ENCODE data around the gene KCNQ4. TPM values are rescaled to one million over a fixed set of nuclear protein-coding genes. Genes with fewer than 3 reads are reported as not detected.

The KCNQ4 gene
- total and polyA plus RNA-seq, 2 experiments from 2014 or later: 1.3 to 3.0 TPM

GRCh38 chr1:40748841-40749718, 34.5 kb upstream of the KCNQ4 start:
- peaks cover 31% of the 10 kb centered on the region for H3K36me3 ChIP-seq (ENCODE audit: insufficient read depth)
- no peaks in the 10 kb centered on the region for H3F3A ChIP-seq (replicated peaks; ENCODE audit: low read depth)
- no peak overlapping the region for H2AFZ ChIP-seq
- H4K20me1 ChIP-seq (replicated peaks; ENCODE audit: insufficient read depth): peaks cover 8% of the 10 kb centered on the region; the same call in 1 of the 2 replicates
- H3K4me1 ChIP-seq (ENCODE audit: insufficient read depth): no peaks in the 10 kb centered on the region
- Mint-ChIP-seq H3K4me3 (no peak overlapping the region), H3K36me3 (ENCODE audit: low read depth) (peaks cover 72% of the 10 kb centered on the region), H3K9me3 (no peaks in the 10 kb centered on the region), H3K27ac (0 out of 2 replicates have a peak overlapping the region, but pooled peaks have one; percentile 23), H3K4me1 (peaks cover 3% of the 10 kb centered on the region; the same call in 2 of the 3 replicates), H3K27me3 (ENCODE audit: insufficient read depth, low read depth, poor library complexity) (peaks cover 3% of the 10 kb centered on the region)
- no peak overlapping the region for H3K27ac ChIP-seq (ENCODE audit: low read depth)
- ATAC-seq (no peak), DNase-seq (ENCODE audit: low spot score) (no peak)
- TF ChIP-seq POLR2AphosphoS5 (IDR thresholded peaks at IDR 0.05; ENCODE audit: low read depth) (no peak), EZH2 (IDR thresholded peaks at IDR 0.05; ENCODE audit: low read depth, unreplicated experiment) (no peak), NANOG (IDR thresholded peaks at IDR 0.05; ENCODE audit: borderline replicate concordance) (no peak), EZH2phosphoT487 (IDR thresholded peaks at IDR 0.05; ENCODE audit: unreplicated experiment) (no peak), ZNF331 (CRISPR knock-in tag; IDR thresholded peaks at IDR 0.05; ENCODE audit: low read depth) (no peak), ETS1 (IDR thresholded peaks at IDR 0.05) (no peak), ZNF114 (CRISPR knock-in tag; IDR thresholded peaks at IDR 0.05) (no peak), CTCF (conservative IDR thresholded peaks at IDR 0.05; ENCODE audit: low read depth in 2 of 2) (no peak), ZNF462 (CRISPR knock-in tag; IDR thresholded peaks at IDR 0.05) (no peak), STAT1 (IDR thresholded peaks at IDR 0.05; ENCODE audit: unreplicated experiment) (no peak)
- peaks cover 18% of the 10 kb centered on the region for H3K79me2 ChIP-seq (replicated peaks; ENCODE audit: insufficient read depth)
- no peak overlapping the region for H3K4me3 ChIP-seq
- H3K9me2 ChIP-seq (ENCODE audit: insufficient read depth): no peaks in the 10 kb centered on the region
- H3K27me3 ChIP-seq (ENCODE audit: insufficient read depth): no peaks in the 10 kb centered on the region
- no peak overlapping the region for H3K4me2 ChIP-seq

Data from GM23338 (cell line).